Measurements from ENCODE around the gene NAT8.

- TF ChIP-seq CTCF (IDR thresholded peaks at IDR 0.05) (no peak), POLR2A (IDR thresholded peaks at IDR 0.05) (no peak)
Observed at GRCh38 chr2:73641767-73642062, 507 bp downstream of the NAT8 start.
